A204.1 (cell line): ENCODE measurements around the gene ZNF81.
"Not testable (repeated sequence)": the region's sequence is repeated elsewhere in the genome, so short reads cannot be mapped to it uniquely, and the experiment has no call there.

ENCODE experiments used
- FAIRE-seq: peaks from 2 replicates; lab custom pipeline; 2012; peaks lifted over from hg19 to GRCh38; lab: Jason Lieb, UNC

The ZNF81 gene

DNA sequence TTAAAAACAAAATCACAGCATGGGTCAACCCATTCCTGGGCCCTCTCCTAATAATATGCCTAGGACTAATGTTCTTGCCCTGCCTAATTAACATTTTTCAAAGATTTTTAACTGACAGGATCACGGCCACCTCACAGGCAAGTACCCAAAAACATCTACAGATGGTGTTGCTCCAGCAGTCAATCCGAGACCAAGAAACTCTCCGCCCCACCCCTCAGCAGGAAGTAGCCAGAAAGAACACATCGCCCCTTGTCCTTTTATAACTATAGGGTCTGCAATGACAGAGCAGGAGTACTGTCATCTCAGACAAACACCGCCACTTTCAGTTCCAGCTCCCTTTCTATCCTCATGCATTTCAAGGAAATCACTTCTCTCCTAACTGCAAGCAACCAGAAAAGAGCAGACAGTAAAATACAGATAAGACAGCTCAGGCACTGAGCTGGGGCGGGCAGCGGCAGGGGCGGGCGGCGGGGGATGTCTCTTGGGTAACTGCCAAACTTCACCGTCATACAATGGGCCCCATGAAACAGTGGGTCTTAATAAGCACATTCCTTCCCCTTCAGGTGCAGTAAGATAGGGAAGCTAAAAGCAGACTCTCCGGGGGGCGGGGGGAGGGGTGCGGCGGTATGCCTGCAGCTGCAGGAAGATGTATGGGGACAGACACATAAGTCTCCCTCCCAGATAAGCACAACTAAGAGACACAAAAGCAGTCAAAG is 99.7 kb downstream of the ZNF81 start:
- no peak for FAIRE-seq

DNA sequence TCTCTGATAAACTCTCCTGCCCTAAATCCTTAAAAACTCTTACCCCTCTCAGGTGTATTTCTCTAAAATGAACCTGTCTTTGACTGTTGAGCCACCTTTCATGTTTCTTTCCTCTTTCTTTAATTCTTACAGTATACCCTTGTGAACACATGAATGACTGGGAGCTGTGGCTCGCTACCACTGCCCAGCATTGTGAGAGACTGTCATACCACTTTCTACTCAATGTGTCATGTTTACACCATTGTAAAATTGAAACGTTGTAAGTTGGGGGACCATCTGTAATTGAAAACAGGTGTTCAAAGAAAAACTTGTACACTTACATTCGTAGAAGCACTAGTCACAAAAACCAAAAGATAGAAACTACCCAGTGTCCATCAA is 100.2 kb downstream of the ZNF81 start:
- FAIRE-seq: no peak

DNA sequence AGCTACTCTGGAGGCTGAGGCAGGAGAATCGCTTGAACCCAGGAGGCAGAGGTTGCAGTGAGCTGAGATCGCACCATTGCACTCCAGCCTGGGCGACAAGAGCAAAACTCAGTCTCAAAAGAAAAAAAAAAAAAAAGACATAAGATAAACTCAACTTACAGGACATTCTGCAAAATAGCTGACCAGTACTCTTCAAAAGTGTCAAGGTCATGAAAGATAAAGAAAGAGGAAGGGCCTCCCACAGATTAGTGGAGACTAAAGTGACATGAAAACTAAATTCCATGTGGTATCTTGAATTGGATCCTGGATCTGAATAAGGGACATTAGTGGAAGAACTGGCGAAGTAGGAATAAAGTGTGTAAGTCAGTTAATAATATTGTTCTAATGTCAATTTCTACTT is 103.7 kb downstream of the ZNF81 start:
- no peak for FAIRE-seq

DNA sequence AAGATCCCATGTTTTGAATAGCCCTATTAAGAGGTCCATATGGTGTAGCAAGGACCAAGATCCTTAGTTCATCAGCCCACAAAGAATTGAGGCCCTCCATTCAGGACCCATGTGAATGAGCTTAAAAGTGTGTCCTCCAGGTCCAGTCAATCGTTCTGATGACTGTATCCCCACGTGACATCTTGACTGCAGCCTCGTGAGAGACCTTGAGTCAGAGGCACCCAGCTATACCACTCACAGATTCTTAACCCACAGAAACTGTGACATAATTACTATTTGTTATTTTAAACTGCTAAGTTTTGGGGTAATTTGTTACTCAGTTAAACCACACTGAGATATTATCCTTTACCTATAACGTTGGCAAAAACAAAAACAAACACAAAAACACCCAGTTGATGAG is 104.7 kb downstream of the ZNF81 start:
- FAIRE-seq: no peak

DNA sequence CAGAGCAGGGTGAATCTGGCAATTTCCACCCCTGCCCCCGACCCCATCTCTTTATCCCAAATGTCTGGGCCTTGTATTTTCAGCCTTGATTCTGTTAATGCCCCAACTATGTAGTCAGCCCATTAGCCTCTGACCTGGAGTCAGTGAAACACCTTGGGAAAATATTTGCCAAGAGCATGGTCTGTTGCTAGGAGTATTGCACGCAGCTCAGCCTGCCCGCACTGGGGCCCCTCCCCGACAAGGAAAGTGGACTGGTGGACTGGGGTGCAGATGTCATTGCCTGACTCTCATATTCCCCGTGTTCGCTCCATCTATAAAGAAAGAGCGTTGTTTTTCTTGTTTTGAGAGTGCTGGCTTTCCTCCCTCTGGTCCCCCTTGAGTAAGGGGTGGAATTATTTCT is 118.6 kb downstream of the ZNF81 start:
- not testable (repeated sequence) for FAIRE-seq

DNA sequence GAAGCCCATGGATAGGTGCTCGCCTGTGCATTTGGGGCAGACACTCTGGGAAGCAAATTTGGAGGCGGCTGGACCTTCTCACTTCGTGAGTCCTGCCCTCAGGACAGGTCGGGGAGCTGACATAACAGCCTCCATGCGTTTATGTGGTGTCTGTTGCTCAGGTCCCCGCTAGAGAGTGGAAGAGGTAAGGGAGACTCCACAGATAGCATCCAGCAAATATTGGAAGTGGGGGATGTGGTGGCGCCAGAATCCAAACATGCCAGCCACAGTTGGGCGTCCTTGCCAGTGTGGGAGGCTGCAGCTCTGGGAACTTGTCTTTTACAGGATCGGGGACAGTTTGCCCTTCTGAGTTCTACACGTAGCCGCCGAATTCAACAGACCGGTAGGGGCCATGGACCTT is 119.3 kb downstream of the ZNF81 start:
- FAIRE-seq: no peak

DNA sequence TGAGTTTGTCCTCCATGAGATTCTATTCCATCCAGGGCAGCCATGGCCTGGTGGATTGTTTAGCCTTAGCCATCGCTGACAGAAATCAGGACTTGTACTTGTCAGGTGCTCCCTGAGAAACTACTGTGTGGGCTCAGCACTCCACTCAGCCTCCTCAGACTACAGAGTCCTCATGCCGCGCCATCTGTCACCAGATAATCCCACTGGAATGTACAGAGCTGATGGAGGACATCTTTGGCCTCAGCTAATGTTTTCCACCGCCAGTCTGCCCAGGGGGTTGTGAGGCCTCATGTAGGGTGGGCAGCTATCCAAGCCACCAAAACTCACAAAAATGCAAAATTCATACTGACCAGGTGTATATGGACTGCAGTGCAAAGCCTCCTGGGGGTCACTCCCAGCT is 121.5 kb downstream of the ZNF81 start:
- not testable (repeated sequence) for FAIRE-seq

DNA sequence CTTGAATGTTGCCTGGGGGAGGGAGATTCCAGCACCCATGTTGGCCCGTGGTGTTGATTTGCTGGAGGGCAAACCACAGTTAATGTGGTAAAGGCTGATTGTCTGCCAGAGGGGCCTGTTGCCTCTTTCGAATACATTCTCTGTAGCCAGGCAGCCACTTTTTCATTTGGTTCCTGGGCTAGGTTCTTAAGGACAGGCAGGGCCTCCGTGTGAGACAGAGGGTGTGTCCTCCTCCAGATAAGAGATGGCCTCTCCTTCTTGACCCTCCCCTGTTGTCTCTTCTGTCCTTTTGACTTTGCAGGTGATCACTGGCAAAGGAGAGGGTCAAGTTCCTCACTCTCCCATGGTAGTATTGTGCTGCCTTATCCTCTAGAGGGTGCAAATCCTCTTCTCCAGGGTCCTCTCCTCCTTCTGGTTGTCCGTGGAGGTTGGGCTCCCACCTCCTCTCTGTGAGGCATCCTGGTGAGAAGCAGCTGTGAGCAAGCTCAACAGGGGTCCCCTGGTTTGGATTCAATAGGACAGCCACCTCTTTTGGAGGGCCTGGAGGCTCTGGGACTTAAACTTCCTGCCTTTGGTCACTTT is 122.2 kb downstream of the ZNF81 start:
- no peak for FAIRE-seq

DNA sequence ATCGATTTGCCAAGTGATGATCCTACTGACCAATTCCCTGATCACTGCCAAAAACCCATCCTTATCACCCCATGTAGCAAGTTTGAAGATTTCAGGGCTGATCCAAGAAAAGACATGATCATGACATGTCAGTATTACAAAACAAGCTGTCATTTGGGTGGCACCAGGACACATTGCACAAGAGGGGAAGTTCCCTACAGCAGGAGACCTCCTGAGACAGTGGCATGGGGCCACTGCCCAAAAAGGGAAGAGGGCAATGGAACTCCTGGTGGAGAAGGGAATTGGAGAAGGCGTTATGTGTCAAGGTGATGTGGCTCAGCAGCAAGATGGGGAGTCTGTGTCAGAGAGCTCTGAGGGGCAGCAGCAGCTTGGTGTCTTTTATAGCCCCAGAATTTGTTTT is 123.7 kb downstream of the ZNF81 start:
- FAIRE-seq: no peak

DNA sequence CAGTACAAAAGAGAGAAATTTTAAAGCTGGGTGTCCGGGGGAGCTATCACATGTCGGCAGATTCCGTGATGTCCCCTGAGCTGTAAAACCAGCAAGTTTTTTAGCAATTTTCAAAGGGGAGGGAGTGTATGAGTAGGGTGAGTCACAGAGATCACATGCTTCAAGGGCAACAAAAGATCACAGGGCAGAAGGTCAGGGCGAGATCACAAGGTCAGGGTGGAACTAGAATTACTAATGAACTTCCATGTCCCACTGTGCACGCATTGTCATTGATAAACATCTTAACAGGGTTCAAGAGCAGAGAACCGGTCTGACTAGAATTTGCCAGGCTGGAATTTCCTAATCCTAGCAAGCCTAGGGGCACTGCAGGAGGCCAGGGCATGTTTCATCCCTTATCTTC is 125.1 kb downstream of the ZNF81 start:
- not testable (repeated sequence) for FAIRE-seq

DNA sequence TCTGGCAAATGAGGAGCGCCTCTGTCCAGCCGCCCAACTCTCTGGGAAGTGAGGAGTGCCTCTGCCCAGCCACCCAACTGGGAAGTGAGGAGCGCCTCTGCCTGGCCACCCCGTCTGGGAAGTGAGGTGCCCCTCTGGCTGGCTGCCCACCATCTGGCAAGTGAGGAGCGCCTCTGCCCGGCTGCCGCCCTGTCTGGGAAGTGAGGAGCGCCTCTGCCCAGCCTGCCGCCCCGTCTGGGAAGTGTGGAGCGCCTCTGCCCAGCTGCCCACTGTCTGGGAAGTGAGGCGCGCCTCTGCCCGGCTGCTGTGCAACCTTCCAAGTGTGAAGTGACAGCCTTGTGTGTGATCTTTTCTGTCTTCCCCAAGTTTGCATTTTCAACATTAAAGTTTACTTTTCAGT is 128.8 kb downstream of the ZNF81 start:
- FAIRE-seq: not testable (repeated sequence)
